HFF-Myc (cell line): ENCODE measurements around the gene DCUN1D4.

Experiments used
- DNase-seq: peaks from one replicate; pipeline ENCODE4 v3.0.0-alpha.2; 2011; ENCODE audit warnings: low read depth; ENCODE audit errors: extremely low read depth
- H3K4me3 ChIP-seq: replicated peaks from 2 replicates; pipeline ENCODE4 v1.5.1; 2011; ENCODE audit warnings: low read depth, mild to moderate bottlenecking, control low read depth, low read length
- TF ChIP-seq, protein P1 (sequence below): IDR thresholded peaks from 2 replicates; pipeline ENCODE4 v1.5.1; 2012; ENCODE audit warnings: mild to moderate bottlenecking, low read depth, low read length, control low read depth; ENCODE audit errors: missing control alignments

Gene DCUN1D4

GRCh38 chr4:51842554-51843308 is at the start of gene DCUN1D4:
DCUN1D4 (plus strand) TSS chr4:51843153; CDS start chr4:51843243, 90 bp downstream.
- TF ChIP-seq, protein P1, sequence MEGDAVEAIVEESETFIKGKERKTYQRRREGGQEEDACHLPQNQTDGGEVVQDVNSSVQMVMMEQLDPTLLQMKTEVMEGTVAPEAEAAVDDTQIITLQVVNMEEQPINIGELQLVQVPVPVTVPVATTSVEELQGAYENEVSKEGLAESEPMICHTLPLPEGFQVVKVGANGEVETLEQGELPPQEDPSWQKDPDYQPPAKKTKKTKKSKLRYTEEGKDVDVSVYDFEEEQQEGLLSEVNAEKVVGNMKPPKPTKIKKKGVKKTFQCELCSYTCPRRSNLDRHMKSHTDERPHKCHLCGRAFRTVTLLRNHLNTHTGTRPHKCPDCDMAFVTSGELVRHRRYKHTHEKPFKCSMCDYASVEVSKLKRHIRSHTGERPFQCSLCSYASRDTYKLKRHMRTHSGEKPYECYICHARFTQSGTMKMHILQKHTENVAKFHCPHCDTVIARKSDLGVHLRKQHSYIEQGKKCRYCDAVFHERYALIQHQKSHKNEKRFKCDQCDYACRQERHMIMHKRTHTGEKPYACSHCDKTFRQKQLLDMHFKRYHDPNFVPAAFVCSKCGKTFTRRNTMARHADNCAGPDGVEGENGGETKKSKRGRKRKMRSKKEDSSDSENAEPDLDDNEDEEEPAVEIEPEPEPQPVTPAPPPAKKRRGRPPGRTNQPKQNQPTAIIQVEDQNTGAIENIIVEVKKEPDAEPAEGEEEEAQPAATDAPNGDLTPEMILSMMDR: peak; percentile 27
- peak; percentile 95 for DNase-seq

DNA sequence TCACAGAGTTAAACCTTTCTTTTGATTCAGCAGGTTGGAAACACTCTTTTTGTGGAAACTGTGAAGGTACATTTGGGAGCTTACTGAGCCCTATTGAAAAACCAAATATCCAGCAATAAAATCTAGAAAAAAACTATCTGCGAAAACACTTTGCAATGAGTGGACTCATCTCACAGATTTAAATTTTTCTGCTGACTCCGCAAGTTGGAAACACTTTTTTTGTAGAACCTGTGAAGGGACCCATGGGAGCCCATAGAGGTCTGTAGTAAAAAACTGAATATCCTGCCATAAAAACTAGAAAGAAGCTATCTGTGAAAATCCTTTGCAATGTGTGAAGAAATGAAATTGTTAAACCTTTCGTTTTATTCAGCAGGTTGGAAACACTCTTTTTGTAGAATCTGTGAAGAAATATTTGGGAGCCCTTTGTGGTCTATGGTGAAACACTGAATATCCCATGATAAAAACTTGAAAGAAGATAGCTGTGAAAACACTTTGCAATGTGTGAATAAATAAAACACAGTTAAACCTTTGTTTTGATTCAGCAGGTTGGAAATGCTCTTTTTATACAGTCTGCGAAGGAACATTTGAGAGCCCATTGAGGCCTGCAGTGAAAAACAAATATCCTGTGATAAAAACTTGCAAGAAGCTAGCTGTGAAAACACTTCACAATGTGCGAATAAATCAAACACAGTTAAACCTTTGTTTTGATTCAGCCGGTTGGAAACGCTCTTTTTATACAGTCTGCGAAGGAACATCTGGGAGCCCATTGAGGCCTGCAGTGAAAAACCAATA is 22.3 kb upstream of the DCUN1D4 start:
- no peak for DNase-seq
- TF ChIP-seq, protein P1: no peak
- H3K4me3 ChIP-seq: no peak overlapping the region

More at GRCh38 chr4:51842554-51843308, at the start of gene DCUN1D4:
- peak within 1 kb of the TSS; percentile 66 for H3K4me3 ChIP-seq

GRCh38 chr4:51825341-51825740 is 17.6 kb upstream of the DCUN1D4 start:
- TF ChIP-seq, protein P1: no peak
- H3K4me3 ChIP-seq: no peak overlapping the region
- DNase-seq: no peak

DNA sequence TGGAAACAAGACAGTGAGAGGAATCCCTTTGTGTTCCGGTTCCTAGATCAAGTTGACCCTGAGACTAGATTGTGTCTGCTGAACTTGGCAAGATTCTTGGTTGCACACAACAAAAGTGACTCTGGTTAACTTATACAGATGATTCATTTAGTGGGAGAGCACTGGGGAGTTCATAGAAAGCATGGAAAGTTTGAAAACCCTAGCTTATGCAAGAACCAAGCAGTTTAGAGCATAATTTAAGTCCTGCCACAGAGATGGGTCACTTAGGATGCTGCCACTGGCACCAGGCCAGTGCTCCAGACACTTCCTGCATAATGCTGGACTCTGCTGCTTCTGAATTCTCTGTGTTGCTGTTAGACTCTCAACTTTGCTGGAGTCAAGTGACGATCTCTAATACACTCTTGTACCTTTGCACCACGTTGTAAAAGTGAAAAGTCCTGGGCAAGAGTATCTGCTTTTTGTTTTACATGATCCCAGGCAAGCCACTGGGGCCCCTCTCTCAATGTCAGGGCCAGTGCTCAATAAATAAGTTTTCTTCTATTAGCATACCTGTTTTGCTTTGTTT is 12.7 kb upstream of the DCUN1D4 start:
- TF ChIP-seq, protein P1: no peak
- H3K4me3 ChIP-seq: no peak overlapping the region
- no peak for DNase-seq

DNA sequence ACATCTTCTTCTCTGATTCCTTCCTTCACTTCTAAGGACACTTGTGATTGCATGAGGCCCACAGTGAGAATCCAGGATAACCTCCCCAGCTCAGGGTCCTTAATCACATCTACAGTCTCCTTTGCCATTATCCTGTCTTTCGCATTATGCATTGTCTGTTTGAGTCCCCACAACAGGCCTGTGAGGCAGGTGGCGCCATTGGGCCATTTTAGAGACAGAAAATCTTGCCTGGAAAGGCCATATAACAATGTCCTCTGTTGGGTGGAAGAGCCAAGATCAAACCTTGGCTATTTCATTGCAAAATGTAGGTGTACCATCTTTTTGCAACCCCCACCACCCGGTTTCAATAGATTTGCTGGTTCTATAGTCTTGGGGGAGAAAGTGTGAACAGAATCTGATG is 11.8 kb upstream of the DCUN1D4 start:
- TF ChIP-seq, protein P1: peak; percentile 68
- no peak for DNase-seq
- H3K4me3 ChIP-seq: no peak overlapping the region

DNA sequence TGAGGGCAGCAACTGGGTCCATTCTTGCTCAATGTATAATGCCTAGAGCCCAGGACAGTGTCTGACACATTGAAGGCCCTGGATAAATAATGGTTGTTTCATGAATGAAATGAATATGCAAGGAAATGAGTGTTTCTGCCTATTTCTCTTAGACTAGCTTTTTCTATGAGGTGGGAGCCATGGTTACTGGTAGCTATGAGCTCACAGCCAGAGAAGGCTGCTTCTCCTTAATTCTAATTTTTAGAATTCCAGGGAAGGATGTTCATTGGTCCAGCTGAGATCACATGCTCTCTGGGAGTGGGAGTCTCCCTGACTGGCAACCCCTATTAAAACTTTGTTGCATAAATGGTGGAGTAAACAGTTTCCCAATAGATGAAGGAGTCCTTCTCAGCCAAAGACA is 9.7 kb upstream of the DCUN1D4 start:
- H3K4me3 ChIP-seq: no peak overlapping the region
- TF ChIP-seq, protein P1: no peak
- DNase-seq: no peak
